Uterus (tissue), 2 donors: ENCODE results near the gene ARHGAP42.

ENCODE experiments used
- POLR2A ChIP-seq, 2 donors: fragments of 450-650 bp; IDR thresholded peaks; one replicate each; pipeline ENCODE4 v1.6.1; 2016; ENCODE audit warnings: antibody characterized with exemption in 2 of 2, mild to moderate bottlenecking in 1 of 2, moderate library complexity in 1 of 2
- TF ChIP-seq, protein P1 (sequence below), 4 experiments: fragments of 200-600 bp in 2 of 4; fragments of 450-650 bp in 2 of 4; sonication (generic) in 2 of 4; IDR thresholded peaks; one replicate each; pipeline ENCODE4 v1.5.1; 2016 to 2019; ENCODE audit warnings: antibody characterized with exemption in 4 of 4, mild to moderate bottlenecking in 2 of 4, moderate library complexity in 1 of 4

DNA sequence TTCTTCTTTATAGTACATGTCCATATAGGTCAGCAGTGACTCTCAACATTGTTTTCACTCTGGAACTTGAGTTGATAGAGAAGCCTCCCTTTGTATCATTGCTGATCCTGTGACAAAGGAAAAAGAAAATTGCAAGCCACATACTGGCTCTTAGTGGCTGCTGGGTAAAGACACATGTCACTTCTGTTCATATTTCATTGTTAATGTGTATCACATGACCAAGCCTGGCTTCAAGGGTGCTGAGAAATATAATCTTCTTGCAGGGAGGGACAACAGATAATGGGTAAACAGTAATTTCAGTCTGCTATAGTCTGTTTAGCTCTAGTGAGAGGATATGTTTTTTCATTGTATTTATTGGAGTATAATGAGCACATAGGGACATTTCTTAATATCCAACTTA, 269.3 kb downstream of the ARHGAP42 start:
- TF ChIP-seq, protein P1, sequence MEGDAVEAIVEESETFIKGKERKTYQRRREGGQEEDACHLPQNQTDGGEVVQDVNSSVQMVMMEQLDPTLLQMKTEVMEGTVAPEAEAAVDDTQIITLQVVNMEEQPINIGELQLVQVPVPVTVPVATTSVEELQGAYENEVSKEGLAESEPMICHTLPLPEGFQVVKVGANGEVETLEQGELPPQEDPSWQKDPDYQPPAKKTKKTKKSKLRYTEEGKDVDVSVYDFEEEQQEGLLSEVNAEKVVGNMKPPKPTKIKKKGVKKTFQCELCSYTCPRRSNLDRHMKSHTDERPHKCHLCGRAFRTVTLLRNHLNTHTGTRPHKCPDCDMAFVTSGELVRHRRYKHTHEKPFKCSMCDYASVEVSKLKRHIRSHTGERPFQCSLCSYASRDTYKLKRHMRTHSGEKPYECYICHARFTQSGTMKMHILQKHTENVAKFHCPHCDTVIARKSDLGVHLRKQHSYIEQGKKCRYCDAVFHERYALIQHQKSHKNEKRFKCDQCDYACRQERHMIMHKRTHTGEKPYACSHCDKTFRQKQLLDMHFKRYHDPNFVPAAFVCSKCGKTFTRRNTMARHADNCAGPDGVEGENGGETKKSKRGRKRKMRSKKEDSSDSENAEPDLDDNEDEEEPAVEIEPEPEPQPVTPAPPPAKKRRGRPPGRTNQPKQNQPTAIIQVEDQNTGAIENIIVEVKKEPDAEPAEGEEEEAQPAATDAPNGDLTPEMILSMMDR (IDR thresholded peaks at IDR 0.05), result no peak
- TF ChIP-seq POLR2A (IDR thresholded peaks at IDR 0.05), result no peak
